ENCODE data around the gene USP10. TPM values are rescaled to one million over a fixed set of nuclear protein-coding genes. Genes with fewer than 3 reads are reported as not detected.

USP10 gene
- total RNA-seq, 1 experiment from 2014 or later = 203 TPM

DNA sequence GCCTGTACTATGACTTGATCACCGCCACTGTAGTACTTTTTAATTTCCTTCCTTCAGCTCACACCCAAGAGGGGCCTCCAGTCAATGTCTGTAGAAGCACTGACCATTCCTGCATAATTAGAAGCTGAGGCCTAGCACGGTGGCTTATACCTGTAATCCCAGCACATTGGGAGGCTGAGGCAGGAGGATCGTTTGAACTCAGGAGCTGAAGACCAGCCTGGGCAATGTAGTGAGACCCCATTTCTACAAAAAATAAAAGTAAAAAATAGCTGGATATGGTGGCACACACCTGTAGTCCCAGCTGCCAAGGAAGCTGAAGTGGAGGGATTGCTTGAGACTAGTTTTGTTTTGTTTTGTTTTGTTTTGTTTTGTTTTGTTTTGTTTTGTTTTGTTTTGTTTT is 45.6 kb upstream of the USP10 start:
- no peaks in the 10 kb centered on the region for H3K9me3 Mint-ChIP-seq
- peaks cover 3 to 7% of the 10 kb centered on the region in 2 experiments; a peak in 3 of 4 replicates for H3K4me1 Mint-ChIP-seq
- no peak overlapping the region for H3K18ac ChIP-seq (ENCODE audit: insufficient read length, low read depth, low read length)
- H3K27me3 ChIP-seq (ENCODE audit: insufficient read depth, low read length) = no peaks in the 10 kb centered on the region
- no peaks in the 10 kb centered on the region for H3K9me3 ChIP-seq (ENCODE audit: control insufficient read depth, low read depth, low read length)
- H3K23me2 ChIP-seq (ENCODE audit: insufficient read length, low read depth, low read length, poor library complexity, severe bottlenecking) = no peaks in the 10 kb centered on the region
- H2BK12ac ChIP-seq (ENCODE audit: insufficient read length, low read depth, low read length) = no peak overlapping the region
- H4K5ac ChIP-seq (ENCODE audit: insufficient read length, low read depth, low read length) = no peak overlapping the region
- peaks cover 12 to 46% (median 37%) of the 10 kb centered on the region in 3 experiments; a peak in 6 of 7 replicates for H3K36me3 Mint-ChIP-seq (ENCODE audit: insufficient read depth in 1 of 3, low read depth in 3 of 3)
- no peak overlapping the region for H3K23ac ChIP-seq (ENCODE audit: insufficient read length, low read depth, low read length)
- no peak overlapping the region for H3K27ac ChIP-seq (ENCODE audit: insufficient read length, low read depth, low read length)
- no peaks in the 10 kb centered on the region for H3K4me1 ChIP-seq (ENCODE audit: insufficient read depth, low read length)
- DNase-seq = no peak
- no peak overlapping the region for H3K4me3 Mint-ChIP-seq
- H3K27me3 Mint-ChIP-seq (ENCODE audit: low read depth) = peaks cover 3% of the 10 kb centered on the region
- TF ChIP-seq, protein P1, sequence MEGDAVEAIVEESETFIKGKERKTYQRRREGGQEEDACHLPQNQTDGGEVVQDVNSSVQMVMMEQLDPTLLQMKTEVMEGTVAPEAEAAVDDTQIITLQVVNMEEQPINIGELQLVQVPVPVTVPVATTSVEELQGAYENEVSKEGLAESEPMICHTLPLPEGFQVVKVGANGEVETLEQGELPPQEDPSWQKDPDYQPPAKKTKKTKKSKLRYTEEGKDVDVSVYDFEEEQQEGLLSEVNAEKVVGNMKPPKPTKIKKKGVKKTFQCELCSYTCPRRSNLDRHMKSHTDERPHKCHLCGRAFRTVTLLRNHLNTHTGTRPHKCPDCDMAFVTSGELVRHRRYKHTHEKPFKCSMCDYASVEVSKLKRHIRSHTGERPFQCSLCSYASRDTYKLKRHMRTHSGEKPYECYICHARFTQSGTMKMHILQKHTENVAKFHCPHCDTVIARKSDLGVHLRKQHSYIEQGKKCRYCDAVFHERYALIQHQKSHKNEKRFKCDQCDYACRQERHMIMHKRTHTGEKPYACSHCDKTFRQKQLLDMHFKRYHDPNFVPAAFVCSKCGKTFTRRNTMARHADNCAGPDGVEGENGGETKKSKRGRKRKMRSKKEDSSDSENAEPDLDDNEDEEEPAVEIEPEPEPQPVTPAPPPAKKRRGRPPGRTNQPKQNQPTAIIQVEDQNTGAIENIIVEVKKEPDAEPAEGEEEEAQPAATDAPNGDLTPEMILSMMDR (conservative IDR thresholded peaks at IDR 0.05) = no peak
- H4K8ac ChIP-seq (replicated peaks; ENCODE audit: insufficient read length, low read depth, low read length) = no peak overlapping the region
- H2BK120ac ChIP-seq (ENCODE audit: low read depth, low read length, poor library complexity, severe bottlenecking) = no peak overlapping the region
- H4K20me1 ChIP-seq (ENCODE audit: control insufficient read depth, insufficient read depth, insufficient read length) = no peaks in the 10 kb centered on the region
- no peak overlapping the region for H3K14ac ChIP-seq (ENCODE audit: insufficient read depth, low read length)
- no peak overlapping the region for H3K27ac Mint-ChIP-seq
- no CpG with 5 or more reads among the region's 3 CpGs for WGBS (ENCODE audit: extremely low coverage, insufficient read length, low lambda C conversion rate)
- H3T11ph ChIP-seq (ENCODE audit: low read length) = no peak overlapping the region
- H2BK15ac ChIP-seq (ENCODE audit: low read depth, low read length) = no peak overlapping the region
- no peak overlapping the region for H2BK5ac ChIP-seq (ENCODE audit: insufficient read length, low read length)
- no peaks in the 10 kb centered on the region for H3K79me1 ChIP-seq (ENCODE audit: insufficient read depth, low read depth, low read length, poor library complexity, severe bottlenecking)
- H3K9ac ChIP-seq (ENCODE audit: extremely low read depth, insufficient read length, low read length) = no peak overlapping the region
- no peak overlapping the region for H2AFZ ChIP-seq (ENCODE audit: low read length)
- H4K91ac ChIP-seq (ENCODE audit: insufficient read length, low read depth, low read length) = no peak overlapping the region
- H3K56ac ChIP-seq (ENCODE audit: insufficient read length, low read depth, low read length) = no peak overlapping the region
- no peak overlapping the region for H2BK20ac ChIP-seq (ENCODE audit: low read depth, low read length, poor library complexity, severe bottlenecking)
- H3K4ac ChIP-seq (ENCODE audit: low read depth, low read length) = no peak overlapping the region
- H3K79me2 ChIP-seq (ENCODE audit: insufficient read depth, low read length) = no peaks in the 10 kb centered on the region; the same call in 1 of the 2 replicates
- no peak overlapping the region for H2AK5ac ChIP-seq (ENCODE audit: insufficient read length, low read length)
- no peak overlapping the region for H3K4me2 ChIP-seq (ENCODE audit: insufficient read depth, insufficient read length, low read length)

Data from H9 (cell line).